OCI-LY1 (cell line): ENCODE measurements around the gene ME3.

Experiments used
- H2AFZ ChIP-seq: fragments of 200-600 bp; sonication (generic), shearing (Covaris generic); 2 replicates; pipeline ENCODE4 v1.6.0; 2014; ENCODE audit warnings: antibody characterized with exemption, mild to moderate bottlenecking, low read length
- H3F3A ChIP-seq: fragments of 200-600 bp; sonication (generic), shearing (Covaris generic); 2 replicates; pipeline ENCODE4 v1.6.0; 2014; ENCODE audit warnings: mild to moderate bottlenecking, antibody characterized with exemption, low read length, moderate library complexity; ENCODE audit not compliant: insufficient read depth
- H3K27ac ChIP-seq: fragments of 200-600 bp; sonication (generic); 2 replicates; pipeline ENCODE4 v1.5.1; 2014; ENCODE audit warnings: low read length, mixed run types, mild to moderate bottlenecking, low read depth; ENCODE audit not compliant: poor library complexity, severe bottlenecking
- H3K27me3 ChIP-seq: fragments of 200-600 bp; sonication (generic); 2 replicates; pipeline ENCODE4 v1.6.0; 2014; ENCODE audit warnings: antibody characterized with exemption, mild to moderate bottlenecking, low read length, moderate library complexity; ENCODE audit not compliant: insufficient read depth
- H3K36me3 ChIP-seq: fragments of 200-600 bp; sonication (generic); 2 replicates; pipeline ENCODE4 v1.6.1; 2014; ENCODE audit warnings: mild to moderate bottlenecking, antibody characterized with exemption, low read length, moderate library complexity, mixed read lengths; ENCODE audit not compliant: insufficient read depth
- H3K4me1 ChIP-seq: fragments of 200-600 bp; sonication (generic); 2 replicates; pipeline ENCODE4 v1.5.1; 2014; ENCODE audit warnings: mild to moderate bottlenecking, low read length, moderate library complexity; ENCODE audit not compliant: insufficient read depth, severe bottlenecking
- H3K4me2 ChIP-seq: fragments of 200-600 bp; sonication (generic), shearing (Covaris generic); 2 replicates; pipeline ENCODE4 v1.6.1; 2014; ENCODE audit warnings: low read length
- H3K4me3 ChIP-seq: fragments of 200-600 bp; sonication (generic); 2 replicates; pipeline ENCODE4 v1.5.1; 2014; ENCODE audit warnings: low read length, low read depth, mild to moderate bottlenecking, mixed read lengths; ENCODE audit not compliant: poor library complexity, severe bottlenecking
- H3K79me2 ChIP-seq: fragments of 200-600 bp; shearing (Covaris generic); 2 replicates; pipeline ENCODE4 v1.6.1; 2016; ENCODE audit warnings: mixed run types, low read length, mixed read lengths; ENCODE audit not compliant: insufficient read depth
- H3K9ac ChIP-seq: fragments of 200-600 bp; sonication (generic), shearing (Covaris generic); 2 replicates; pipeline ENCODE4 v1.6.1; 2014; ENCODE audit warnings: mild to moderate bottlenecking, low read length, mixed read lengths
- H3K9me2 ChIP-seq: fragments of 200-600 bp; sonication (generic), shearing (Covaris generic); 2 replicates; pipeline ENCODE4 v1.6.1; 2014; ENCODE audit warnings: low read depth, mild to moderate bottlenecking, low read length, mixed read lengths
- H3K9me3 ChIP-seq: fragments of 200-600 bp; shearing (Covaris generic); 2 replicates; pipeline ENCODE4 v1.6.1; 2014; ENCODE audit warnings: low read length, mixed read lengths
- H4K20me1 ChIP-seq: fragments of 200-600 bp; sonication (generic), shearing (Covaris generic); 2 replicates; pipeline ENCODE4 v1.6.0; 2016; ENCODE audit warnings: mild to moderate bottlenecking, low read length; ENCODE audit not compliant: insufficient read depth
- EZH2 ChIP-seq: fragments of 200-600 bp; sonication (generic), shearing (Covaris generic); IDR thresholded peaks from 2 replicates; pipeline ENCODE4 v1.8.0; 2017; ENCODE audit warnings: borderline replicate concordance, mixed run types, mild to moderate bottlenecking, antibody characterized with exemption, low read length, moderate library complexity, mixed read lengths
- TF ChIP-seq, protein P1 (sequence below): fragments of 200-600 bp; sonication (generic), shearing (Covaris generic); IDR thresholded peaks from 2 replicates; pipeline ENCODE4 v1.5.1; 2017; ENCODE audit warnings: mild to moderate bottlenecking, antibody characterized with exemption, low read length, moderate library complexity, mixed read lengths

ME3 gene

DNA sequence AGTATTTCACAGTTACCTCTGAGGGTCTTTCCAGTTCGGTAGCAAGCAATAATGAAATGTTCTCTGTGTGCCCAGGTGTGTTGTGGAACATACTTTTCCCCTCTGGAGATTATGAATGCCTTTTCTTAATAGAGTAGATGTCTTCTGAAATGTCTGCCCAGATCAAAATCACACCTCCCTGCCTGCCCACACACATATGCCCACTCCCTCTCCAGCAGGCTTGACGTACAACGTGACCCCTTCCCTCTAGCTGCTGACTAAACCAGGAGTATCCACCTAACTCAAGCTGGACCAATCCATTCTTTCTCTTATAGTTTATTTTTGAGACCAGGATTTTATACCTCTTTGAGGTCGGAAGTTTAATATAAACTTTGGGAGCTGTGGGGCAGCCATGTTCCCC lies 48.7 kb downstream of the ME3 start:
- Histone ChIP-seq H4K20me1 (no peaks in the 10 kb centered on the region), H3F3A (no peaks in the 10 kb centered on the region), H3K4me1 (no peaks in the 10 kb centered on the region), H3K9me3 (no peaks in the 10 kb centered on the region), H3K9ac (no peak overlapping the region), H3K36me3 (no peaks in the 10 kb centered on the region), H3K79me2 (no peaks in the 10 kb centered on the region), H3K4me3 (no peak overlapping the region), H3K27me3 (no peaks in the 10 kb centered on the region), H2AFZ (no peak overlapping the region), H3K27ac (no peak overlapping the region), H3K4me2 (no peak overlapping the region), H3K9me2 (no peaks in the 10 kb centered on the region)
- TF ChIP-seq EZH2: no peak
- TF ChIP-seq, protein P1, sequence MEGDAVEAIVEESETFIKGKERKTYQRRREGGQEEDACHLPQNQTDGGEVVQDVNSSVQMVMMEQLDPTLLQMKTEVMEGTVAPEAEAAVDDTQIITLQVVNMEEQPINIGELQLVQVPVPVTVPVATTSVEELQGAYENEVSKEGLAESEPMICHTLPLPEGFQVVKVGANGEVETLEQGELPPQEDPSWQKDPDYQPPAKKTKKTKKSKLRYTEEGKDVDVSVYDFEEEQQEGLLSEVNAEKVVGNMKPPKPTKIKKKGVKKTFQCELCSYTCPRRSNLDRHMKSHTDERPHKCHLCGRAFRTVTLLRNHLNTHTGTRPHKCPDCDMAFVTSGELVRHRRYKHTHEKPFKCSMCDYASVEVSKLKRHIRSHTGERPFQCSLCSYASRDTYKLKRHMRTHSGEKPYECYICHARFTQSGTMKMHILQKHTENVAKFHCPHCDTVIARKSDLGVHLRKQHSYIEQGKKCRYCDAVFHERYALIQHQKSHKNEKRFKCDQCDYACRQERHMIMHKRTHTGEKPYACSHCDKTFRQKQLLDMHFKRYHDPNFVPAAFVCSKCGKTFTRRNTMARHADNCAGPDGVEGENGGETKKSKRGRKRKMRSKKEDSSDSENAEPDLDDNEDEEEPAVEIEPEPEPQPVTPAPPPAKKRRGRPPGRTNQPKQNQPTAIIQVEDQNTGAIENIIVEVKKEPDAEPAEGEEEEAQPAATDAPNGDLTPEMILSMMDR: no peak

DNA sequence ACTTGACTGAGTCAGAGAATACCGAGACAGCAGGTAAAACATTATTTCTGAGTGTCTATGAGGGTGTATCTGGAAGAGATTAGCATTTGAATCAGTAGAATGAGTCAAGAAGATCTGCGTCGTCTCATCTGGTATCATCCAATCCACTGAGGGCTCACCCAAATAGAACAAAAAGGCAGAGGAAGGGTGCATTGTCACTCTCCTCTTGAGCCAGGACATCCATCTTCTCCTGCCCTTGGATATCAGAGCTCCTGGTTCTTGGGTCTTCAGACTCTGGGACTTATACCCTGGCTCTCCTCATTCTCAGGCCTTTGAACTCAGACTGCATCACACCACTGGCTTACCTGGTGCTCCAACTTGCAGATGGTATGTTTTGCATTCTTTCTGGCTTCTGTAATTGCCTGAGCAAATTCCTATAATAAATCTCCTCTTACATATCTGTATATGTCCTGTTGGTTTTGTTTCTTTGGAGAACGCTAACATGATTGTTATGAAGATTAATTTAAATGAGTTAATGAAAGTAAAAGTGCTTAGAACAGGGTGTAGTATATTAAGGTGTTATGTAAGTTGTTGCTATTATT lies 49.3 kb downstream of the ME3 start:
- Histone ChIP-seq H4K20me1 (no peaks in the 10 kb centered on the region), H3K4me1 (no peaks in the 10 kb centered on the region), H3K36me3 (no peaks in the 10 kb centered on the region), H3K27ac (no peak overlapping the region), H3K79me2 (no peaks in the 10 kb centered on the region), H3K4me2 (no peak overlapping the region), H3K9me3 (no peaks in the 10 kb centered on the region), H3K4me3 (no peak overlapping the region), H3F3A (no peaks in the 10 kb centered on the region), H3K9ac (no peak overlapping the region), H3K9me2 (no peaks in the 10 kb centered on the region), H2AFZ (no peak overlapping the region), H3K27me3 (no peaks in the 10 kb centered on the region)
- TF ChIP-seq, protein P1: no peak
- TF ChIP-seq EZH2: no peak

DNA sequence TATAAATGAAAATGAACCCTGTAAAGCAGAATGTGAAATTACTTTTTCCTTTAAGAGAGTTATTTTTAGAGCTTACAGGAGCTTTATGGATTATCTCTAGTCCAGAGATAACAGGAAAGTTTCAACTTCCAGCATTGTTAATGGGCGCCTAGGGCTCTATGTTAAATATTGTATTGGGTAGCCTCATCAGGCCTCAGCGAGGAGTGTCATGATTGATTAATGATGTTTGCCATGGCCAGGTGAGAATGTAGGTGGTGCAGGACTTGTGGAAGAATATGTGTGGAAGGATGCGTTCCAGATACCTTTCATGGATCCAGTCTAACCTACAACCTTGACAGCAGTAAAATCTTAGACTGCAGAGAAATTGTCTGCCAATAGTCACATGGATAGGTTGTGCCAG lies 50.6 kb downstream of the ME3 start:
- Histone ChIP-seq H3K27me3 (no peaks in the 10 kb centered on the region), H3K9me3 (no peaks in the 10 kb centered on the region), H3K4me1 (no peaks in the 10 kb centered on the region), H4K20me1 (no peaks in the 10 kb centered on the region), H3K4me3 (no peak overlapping the region), H3K27ac (no peak overlapping the region), H3F3A (no peaks in the 10 kb centered on the region), H2AFZ (no peak overlapping the region), H3K36me3 (no peaks in the 10 kb centered on the region), H3K9ac (no peak overlapping the region), H3K9me2 (no peaks in the 10 kb centered on the region), H3K4me2 (no peak overlapping the region), H3K79me2 (no peaks in the 10 kb centered on the region)
- no peak for TF ChIP-seq EZH2
- TF ChIP-seq, protein P1: no peak
